Colonic mucosa (tissue), 4 donors: ENCODE results near the gene KIAA0586. TPM values are rescaled to one million over a fixed set of nuclear protein-coding genes. Genes with fewer than 3 reads are reported as not detected.

Experiments
- DNase-seq: peaks from one replicate; pipeline ENCODE4 v3.0.0-alpha.2; 2020
- H3K27ac ChIP-seq: fragments of 200-600 bp; one replicate; pipeline ENCODE4 v1.8.0; 2021
- H3K27me3 ChIP-seq: fragments of 200-600 bp; one replicate; pipeline ENCODE4 v1.8.0; 2021
- H3K36me3 ChIP-seq: fragments of 200-600 bp; one replicate; pipeline ENCODE4 v1.8.0; 2021
- H3K4me1 ChIP-seq: fragments of 200-600 bp; one replicate; pipeline ENCODE4 v1.8.0; 2021; ENCODE audit warnings: mild to moderate bottlenecking
- H3K4me3 ChIP-seq: fragments of 200-600 bp; one replicate; pipeline ENCODE4 v1.8.0; 2021
- H3K9ac ChIP-seq, 2 donors: one replicate each; pipeline ENCODE4 v1.7.0; 2013; ENCODE audit warnings: control low read depth in 2 of 2, low read depth in 2 of 2, low read length in 2 of 2
- H3K9me3 ChIP-seq: fragments of 200-600 bp; one replicate; pipeline ENCODE4 v1.8.0; 2021
- intact Hi-C: fragments of 100-400 bp; cut with DNase I; formaldehyde crosslinking; loops from one replicate; pipeline ENCODE4 v1.14.1; 2022
- total RNA-seq, 2 donors: library from RNA; stranded (reverse); fragmentation: NEBNext Ultra II Directional in 1 of 2; extraction: Animal tissue kit (Norgen Biotek cat#: 25700) in 1 of 2; gene quantifications; one replicate each; pipeline ENCODE4 v1.2.1, GENCODE V29; 2021
- TF ChIP-seq, protein P1 (sequence below): fragments of 200-600 bp; IDR thresholded peaks from one replicate; pipeline ENCODE4 v1.8.0; 2022; ENCODE audit warnings: antibody characterized with exemption, mild to moderate bottlenecking
- donor health status: healthy.
- donor health status: DM: no; HTN: no; CAD: no.
- donor health status: DM: no; HTN: no; CAD: no.

KIAA0586 gene
- total RNA-seq, 2 donors from 2014 or later = 12.3 to 17.4 TPM

- no peak for DNase-seq
- TF ChIP-seq, protein P1, sequence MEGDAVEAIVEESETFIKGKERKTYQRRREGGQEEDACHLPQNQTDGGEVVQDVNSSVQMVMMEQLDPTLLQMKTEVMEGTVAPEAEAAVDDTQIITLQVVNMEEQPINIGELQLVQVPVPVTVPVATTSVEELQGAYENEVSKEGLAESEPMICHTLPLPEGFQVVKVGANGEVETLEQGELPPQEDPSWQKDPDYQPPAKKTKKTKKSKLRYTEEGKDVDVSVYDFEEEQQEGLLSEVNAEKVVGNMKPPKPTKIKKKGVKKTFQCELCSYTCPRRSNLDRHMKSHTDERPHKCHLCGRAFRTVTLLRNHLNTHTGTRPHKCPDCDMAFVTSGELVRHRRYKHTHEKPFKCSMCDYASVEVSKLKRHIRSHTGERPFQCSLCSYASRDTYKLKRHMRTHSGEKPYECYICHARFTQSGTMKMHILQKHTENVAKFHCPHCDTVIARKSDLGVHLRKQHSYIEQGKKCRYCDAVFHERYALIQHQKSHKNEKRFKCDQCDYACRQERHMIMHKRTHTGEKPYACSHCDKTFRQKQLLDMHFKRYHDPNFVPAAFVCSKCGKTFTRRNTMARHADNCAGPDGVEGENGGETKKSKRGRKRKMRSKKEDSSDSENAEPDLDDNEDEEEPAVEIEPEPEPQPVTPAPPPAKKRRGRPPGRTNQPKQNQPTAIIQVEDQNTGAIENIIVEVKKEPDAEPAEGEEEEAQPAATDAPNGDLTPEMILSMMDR = no peak
- Histone ChIP-seq H3K4me3 (no peak overlapping the region), H3K4me1 (no peaks in the 10 kb centered on the region), H3K27ac (no peak overlapping the region), H3K9me3 (no peaks in the 10 kb centered on the region), H3K9ac (no peak overlapping the region), H3K36me3 (no peaks in the 10 kb centered on the region), H3K27me3 (no peaks in the 10 kb centered on the region)
- intact Hi-C loops = no loop called here
These were observed 129.7 kb downstream of the KIAA0586 start for GRCh38 chr14:58557242-58557641.

- intact Hi-C loops = no loop called here
These were observed 132.7 kb downstream of the KIAA0586 start for GRCh38 chr14:58560208-58560607.

GRCh38 chr14:58562141-58562540 lies 134.6 kb downstream of the KIAA0586 start:
- intact Hi-C loops = no loop called here
- Histone ChIP-seq H3K4me3 (no peak overlapping the region), H3K27me3 (no peaks in the 10 kb centered on the region), H3K27ac (no peak overlapping the region), H3K4me1 (no peaks in the 10 kb centered on the region), H3K36me3 (no peaks in the 10 kb centered on the region), H3K9ac (no peak overlapping the region), H3K9me3 (no peaks in the 10 kb centered on the region)
- no peak for DNase-seq
- TF ChIP-seq, protein P1 = no peak

More at GRCh38 chr14:58560208-58560607, 132.7 kb downstream of the KIAA0586 start:
- DNase-seq = no peak
- Histone ChIP-seq H3K4me1 (no peaks in the 10 kb centered on the region), H3K9me3 (no peaks in the 10 kb centered on the region), H3K36me3 (no peaks in the 10 kb centered on the region), H3K9ac (no peak overlapping the region), H3K27me3 (no peaks in the 10 kb centered on the region), H3K27ac (no peak overlapping the region), H3K4me3 (no peak overlapping the region)
- TF ChIP-seq, protein P1 = no peak

GRCh38 chr14:58563978-58564377 lies 136.5 kb downstream of the KIAA0586 start:
- no peak for DNase-seq

DNA sequence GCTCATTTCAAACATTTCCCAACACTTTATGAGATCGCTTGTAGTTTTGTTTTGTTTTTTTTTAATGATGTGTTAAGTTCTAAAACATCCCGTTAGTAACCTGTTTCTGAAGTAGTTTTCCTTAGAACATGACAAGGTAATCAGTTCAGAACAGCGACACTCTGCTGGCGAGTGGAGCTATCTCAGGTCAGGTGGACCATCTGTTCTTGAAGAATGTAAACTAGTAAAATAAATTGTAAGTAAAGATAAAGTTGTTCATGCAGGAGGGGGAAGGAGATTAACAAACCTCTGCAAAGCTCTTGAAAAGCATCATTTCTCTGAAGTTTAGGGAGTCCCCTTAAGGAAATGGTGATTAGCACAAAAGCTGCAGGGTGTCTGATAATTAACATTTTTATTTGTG lies 138.3 kb downstream of the KIAA0586 start:
- Histone ChIP-seq H3K27ac (no peak overlapping the region), H3K9me3 (no peaks in the 10 kb centered on the region), H3K4me3 (no peak overlapping the region), H3K4me1 (no peaks in the 10 kb centered on the region), H3K9ac (no peak overlapping the region), H3K27me3 (no peaks in the 10 kb centered on the region), H3K36me3 (no peaks in the 10 kb centered on the region)
- TF ChIP-seq, protein P1 = no peak
- intact Hi-C loops = no loop called here
- DNase-seq = no peak

More at GRCh38 chr14:58563978-58564377, 136.5 kb downstream of the KIAA0586 start:
- Histone ChIP-seq H3K9ac (no peak overlapping the region), H3K36me3 (no peaks in the 10 kb centered on the region), H3K27ac (no peak overlapping the region), H3K4me1 (no peaks in the 10 kb centered on the region), H3K4me3 (no peak overlapping the region), H3K9me3 (no peaks in the 10 kb centered on the region), H3K27me3 (no peaks in the 10 kb centered on the region)
- TF ChIP-seq, protein P1 = no peak
- intact Hi-C loops = no loop called here
